SK-N-SH (cell line): ENCODE results near the gene FMN1. TPM values are rescaled to one million over a fixed set of nuclear protein-coding genes. Genes with fewer than 3 reads are reported as not detected.

ENCODE experiments used
- CTCF ChIA-PET: fragments of 300-600, 350-600 bp; formaldehyde crosslinking; extraction: SDS; loops from one replicate; lab custom pipeline; 2021; lab: Yijun Ruan, JAX
- POLR2A ChIA-PET: fragments of 350-600 bp; sonication (Branson Sonifier 250); formaldehyde crosslinking; extraction: SDS; loops from one replicate; lab custom pipeline; 2020; ENCODE audit warnings: antibody characterized with exemption, inconsistent platforms; lab: Yijun Ruan, JAX
- DNase-seq: peaks from one replicate; pipeline ENCODE4 v3.0.0; 2012
- H2AFZ ChIP-seq: fragments of 200-600 bp; sonication (generic); 2 replicates; pipeline ENCODE4 v1.8.1; 2016; ENCODE audit warnings: antibody characterized with exemption, mild to moderate bottlenecking, low read depth
- H3F3A ChIP-seq: fragments of 200-600 bp; sonication (generic); replicated peaks from 2 replicates; pipeline ENCODE3; 2016; ENCODE audit warnings: antibody characterized with exemption, mild to moderate bottlenecking; ENCODE audit not compliant: insufficient read depth
- H3K27ac ChIP-seq, 2 experiments: fragments of 200-500 bp in 1 of 2; fragments of 200-600 bp in 1 of 2; sonication (Bioruptor generic) in 1 of 2; sonication (generic), shearing (Covaris generic) in 1 of 2; 2 replicates each; pipeline versions ENCODE4 v1.5.1 to v1.6.1; 2014 to 2016; ENCODE audit warnings: low read depth in 2 of 2, inconsistent platforms in 1 of 2, low read length in 1 of 2, mild to moderate bottlenecking in 1 of 2, mixed read lengths in 1 of 2
- H3K27me3 ChIP-seq: fragments of 200-600 bp; sonication (generic), shearing (Covaris generic); 2 replicates; pipeline ENCODE4 v1.6.1; 2016; ENCODE audit warnings: mixed run types; ENCODE audit not compliant: insufficient read depth
- H3K36me3 ChIP-seq, 2 experiments: fragments of 200-500 bp in 1 of 2; fragments of 200-600 bp in 1 of 2; sonication (Bioruptor generic) in 1 of 2; sonication (generic) in 1 of 2; replicated peaks in 1 of 2; 2 replicates each; pipeline versions ENCODE3 to v1.5.1; 2014 to 2016; ENCODE audit warnings: low read length in 1 of 2, mild to moderate bottlenecking in 1 of 2; ENCODE audit not compliant: insufficient read depth in 2 of 2, control insufficient read depth in 1 of 2
- H3K4me1 ChIP-seq, 2 experiments: fragments of 200-500 bp in 1 of 2; fragments of 200-600 bp in 1 of 2; sonication (Bioruptor generic) in 1 of 2; sonication (generic), shearing (Covaris generic) in 1 of 2; 2 replicates each; pipeline versions ENCODE4 v1.5.1 to v1.6.1; 2014 to 2016; ENCODE audit warnings: low read depth in 1 of 2, low read length in 1 of 2, mixed run types in 1 of 2; ENCODE audit not compliant: insufficient read depth in 2 of 2, control insufficient read depth in 1 of 2
- H3K4me2 ChIP-seq: fragments of 200-600 bp; sonication (generic), shearing (Covaris generic); 2 replicates; pipeline ENCODE4 v1.6.1; 2017; ENCODE audit warnings: mixed run types
- H3K4me3 ChIP-seq, 2 experiments: fragments of 200-500 bp in 1 of 2; fragments of 200-600 bp in 1 of 2; sonication (Bioruptor generic) in 1 of 2; sonication (generic), shearing (Covaris generic) in 1 of 2; 2 replicates each; pipeline versions ENCODE4 v1.5.1 to v1.8.1; 2014 to 2016; ENCODE audit warnings: low read depth in 2 of 2, inconsistent platforms in 1 of 2, low read length in 1 of 2, mild to moderate bottlenecking in 1 of 2, mixed read lengths in 1 of 2, moderate library complexity in 1 of 2
- H3K79me2 ChIP-seq: fragments of 200-600 bp; sonication (generic); 2 replicates; pipeline ENCODE4 v1.8.1; 2017; ENCODE audit warnings: mild to moderate bottlenecking; ENCODE audit not compliant: insufficient read depth
- H3K9ac ChIP-seq: fragments of 200-600 bp; sonication (generic); 2 replicates; pipeline ENCODE4 v1.6.1; 2017; ENCODE audit warnings: mixed run types
- H3K9me2 ChIP-seq: fragments of 200-600 bp; sonication (generic); 2 replicates; pipeline ENCODE4 v1.6.1; 2017; ENCODE audit warnings: mixed run types
- H3K9me3 ChIP-seq: fragments of 200-600 bp; sonication (generic); 2 replicates; pipeline ENCODE4 v1.6.1; 2017; ENCODE audit warnings: mixed run types, mild to moderate bottlenecking, moderate library complexity
- H4K20me1 ChIP-seq: fragments of 200-600 bp; sonication (generic); 2 replicates; pipeline ENCODE4 v1.6.1; 2017; ENCODE audit warnings: mild to moderate bottlenecking, mixed run types; ENCODE audit not compliant: insufficient read depth
- CHD2 ChIP-seq: fragments of 150-350 bp; IDR thresholded peaks from 2 replicates; pipeline ENCODE4 v1.6.1; 2018; ENCODE audit warnings: low read length; ENCODE audit not compliant: partially characterized antibody
- EZH2phosphoT487 ChIP-seq: fragments of 200-600 bp; sonication (generic); IDR thresholded peaks from 2 replicates; pipeline ENCODE4 v1.6.1; 2017; ENCODE audit warnings: low read depth, mixed run types, mild to moderate bottlenecking, antibody characterized with exemption, moderate library complexity, borderline replicate concordance
- FOSL2 ChIP-seq: IDR thresholded peaks from 2 replicates; pipeline ENCODE4 v1.4.0; 2012; ENCODE audit warnings: low read depth, mild to moderate bottlenecking, moderate library complexity, borderline replicate concordance
- JUND ChIP-seq: IDR thresholded peaks from 2 replicates; pipeline ENCODE4 v1.4.0; 2012
- MAX ChIP-seq: IDR thresholded peaks from 2 replicates; pipeline ENCODE4 v1.4.0; 2012; ENCODE audit warnings: low read depth
- MEF2A ChIP-seq: IDR thresholded peaks from 2 replicates; pipeline ENCODE4 v1.4.0; 2012; ENCODE audit warnings: low read depth, borderline replicate concordance
- NFIC ChIP-seq: IDR thresholded peaks from 2 replicates; pipeline ENCODE4 v1.4.0; 2012; ENCODE audit warnings: borderline replicate concordance
- REST ChIP-seq: IDR thresholded peaks from 2 replicates; pipeline ENCODE4 v1.6.1; 2012; ENCODE audit warnings: mild to moderate bottlenecking, low read depth, low read length, moderate library complexity
- RXRA ChIP-seq: IDR thresholded peaks from 2 replicates; pipeline ENCODE4 v1.4.0; 2012; ENCODE audit warnings: low read depth, mild to moderate bottlenecking, borderline replicate concordance
- whole genome bisulfite sequencing: methylation state at CpG from one replicate; pipeline ENCODE4 v1.1.6; 2017; ENCODE audit warnings: low lambda C conversion rate; 5-methylcytosine and 5-hydroxymethylcytosine counted together
- polyA plus RNA-seq, 3 experiments: library from polyadenylated mRNA; depleted of rRNA; stranded (reverse); fragments of >200 nt; gene quantifications; 2 replicates each; pipeline ENCODE4 v1.2.3, GENCODE V29; 2012
- TF ChIP-seq, protein P1 (sequence below): fragments of 150-350 bp; IDR thresholded peaks from 2 replicates; pipeline ENCODE4 v1.6.1; 2017; ENCODE audit warnings: antibody characterized with exemption, low read length, low read depth, borderline replicate concordance
- TF ChIP-seq, protein P2 (sequence below): IDR thresholded peaks from 2 replicates; pipeline ENCODE4 v1.4.0; 2012; ENCODE audit warnings: low read depth, borderline replicate concordance

Gene FMN1
- polyA plus RNA-seq, 1 of the 3 experiments (the other 2 are of a cell fraction), result 9.1 TPM

GRCh38 chr15:32882955-32883354 lies 311.6 kb downstream of the FMN1 start (continued):
- TF ChIP-seq REST, result no peak
- no peak for TF ChIP-seq MAX
- no peak for TF ChIP-seq JUND
- TF ChIP-seq RXRA, result no peak
- TF ChIP-seq, protein P1, sequence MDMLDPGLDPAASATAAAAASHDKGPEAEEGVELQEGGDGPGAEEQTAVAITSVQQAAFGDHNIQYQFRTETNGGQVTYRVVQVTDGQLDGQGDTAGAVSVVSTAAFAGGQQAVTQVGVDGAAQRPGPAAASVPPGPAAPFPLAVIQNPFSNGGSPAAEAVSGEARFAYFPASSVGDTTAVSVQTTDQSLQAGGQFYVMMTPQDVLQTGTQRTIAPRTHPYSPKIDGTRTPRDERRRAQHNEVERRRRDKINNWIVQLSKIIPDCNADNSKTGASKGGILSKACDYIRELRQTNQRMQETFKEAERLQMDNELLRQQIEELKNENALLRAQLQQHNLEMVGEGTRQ, result no peak
- TF ChIP-seq EZH2phosphoT487, result no peak

- Histone ChIP-seq H3K9ac (no peak overlapping the region), H3K4me3 (no peak overlapping the region), H2AFZ (no peak overlapping the region), H3K27me3 (no peaks in the 10 kb centered on the region), H3K36me3 (peaks cover 32 to 81% of the 10 kb centered on the region in 2 experiments), H3K9me2 (no peaks in the 10 kb centered on the region), H3K79me2 (no peaks in the 10 kb centered on the region; the same call in 1 of the 2 replicates), H3K9me3 (no peaks in the 10 kb centered on the region), H3K4me1 (peaks cover 0 to 8% of the 10 kb centered on the region in 2 experiments; a peak in 1 of 4 replicates), H3F3A (peaks cover 34% of the 10 kb centered on the region), H3K27ac (0 out of 4 replicates have a peak overlapping the region, but pooled peaks of 1 of the 2 experiments have one; percentile 13), H3K4me2 (no peak overlapping the region), H4K20me1 (no peaks in the 10 kb centered on the region)
- TF ChIP-seq EZH2phosphoT487 (no peak), CHD2 (no peak), NFIC (no peak), MEF2A (no peak), FOSL2 (no peak), RXRA (no peak)
- TF ChIP-seq, protein P1, result no peak
- TF ChIP-seq, protein P2, sequence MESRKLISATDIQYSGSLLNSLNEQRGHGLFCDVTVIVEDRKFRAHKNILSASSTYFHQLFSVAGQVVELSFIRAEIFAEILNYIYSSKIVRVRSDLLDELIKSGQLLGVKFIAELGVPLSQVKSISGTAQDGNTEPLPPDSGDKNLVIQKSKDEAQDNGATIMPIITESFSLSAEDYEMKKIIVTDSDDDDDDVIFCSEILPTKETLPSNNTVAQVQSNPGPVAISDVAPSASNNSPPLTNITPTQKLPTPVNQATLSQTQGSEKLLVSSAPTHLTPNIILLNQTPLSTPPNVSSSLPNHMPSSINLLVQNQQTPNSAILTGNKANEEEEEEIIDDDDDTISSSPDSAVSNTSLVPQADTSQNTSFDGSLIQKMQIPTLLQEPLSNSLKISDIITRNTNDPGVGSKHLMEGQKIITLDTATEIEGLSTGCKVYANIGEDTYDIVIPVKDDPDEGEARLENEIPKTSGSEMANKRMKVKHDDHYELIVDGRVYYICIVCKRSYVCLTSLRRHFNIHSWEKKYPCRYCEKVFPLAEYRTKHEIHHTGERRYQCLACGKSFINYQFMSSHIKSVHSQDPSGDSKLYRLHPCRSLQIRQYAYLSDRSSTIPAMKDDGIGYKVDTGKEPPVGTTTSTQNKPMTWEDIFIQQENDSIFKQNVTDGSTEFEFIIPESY, result no peak
- POLR2A ChIA-PET, result no interaction called here
- 95% methylated on average over 1 of the region's 1 CpG for WGBS
- no peak for DNase-seq
- CTCF ChIA-PET, result no interaction called here
These were observed 313.0 kb downstream of the FMN1 start for GRCh38 chr15:32881528-32881927.
